Measurements from ENCODE around the gene PDLIM1. TPM values are rescaled to one million over a fixed set of nuclear protein-coding genes. Genes with fewer than 3 reads are reported as not detected.

The PDLIM1 gene
- total and polyA plus RNA-seq, 10 of the 15 experiments (the other 5 are each of a cell fraction or from before 2014, with no cell fraction given), result 95.7 to 714 (median 309) TPM

DNA sequence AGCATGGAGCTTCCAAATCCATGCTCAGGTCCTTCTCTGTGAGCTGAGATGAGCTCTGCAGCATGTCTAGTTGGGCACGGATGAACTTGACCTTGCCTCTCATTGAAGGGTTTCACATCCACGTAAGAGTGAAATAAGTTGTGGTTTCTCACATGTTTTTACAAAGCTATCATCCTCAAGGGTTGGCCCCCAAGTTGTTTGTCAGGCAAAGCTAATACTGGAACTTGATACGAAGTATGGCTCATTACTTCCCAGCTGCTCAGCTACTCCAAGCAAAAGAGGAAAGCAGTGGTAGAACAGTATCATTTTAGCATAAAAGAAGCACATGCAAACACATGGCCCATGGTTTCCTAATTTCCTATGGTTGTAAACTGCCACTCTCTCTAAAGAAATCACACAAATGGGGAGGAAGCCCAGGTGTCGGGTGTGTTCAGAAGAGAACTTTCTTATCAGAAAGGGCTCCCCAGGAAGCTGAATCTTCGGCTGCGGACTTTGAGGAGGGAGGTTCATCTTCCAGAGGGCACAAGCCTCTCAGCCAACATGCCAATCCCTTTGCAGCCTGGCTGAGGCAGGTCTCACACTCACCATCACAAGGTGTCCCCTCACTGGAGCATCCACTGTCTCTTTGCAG lies 45.3 kb downstream of the PDLIM1 start (continued):
- TF ChIP-seq, protein P1, sequence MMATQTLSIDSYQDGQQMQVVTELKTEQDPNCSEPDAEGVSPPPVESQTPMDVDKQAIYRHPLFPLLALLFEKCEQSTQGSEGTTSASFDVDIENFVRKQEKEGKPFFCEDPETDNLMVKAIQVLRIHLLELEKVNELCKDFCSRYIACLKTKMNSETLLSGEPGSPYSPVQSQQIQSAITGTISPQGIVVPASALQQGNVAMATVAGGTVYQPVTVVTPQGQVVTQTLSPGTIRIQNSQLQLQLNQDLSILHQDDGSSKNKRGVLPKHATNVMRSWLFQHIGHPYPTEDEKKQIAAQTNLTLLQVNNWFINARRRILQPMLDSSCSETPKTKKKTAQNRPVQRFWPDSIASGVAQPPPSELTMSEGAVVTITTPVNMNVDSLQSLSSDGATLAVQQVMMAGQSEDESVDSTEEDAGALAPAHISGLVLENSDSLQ (IDR thresholded peaks at IDR 0.05), result no peak
- TF ChIP-seq YY1 (IDR thresholded peaks at IDR 0.05; ENCODE audit: low read depth, low read length), result no peak
- peak; percentile 53 for TF ChIP-seq ATF7 (IDR thresholded peaks at IDR 0.05; ENCODE audit: low read depth)
- TF ChIP-seq, protein P2, sequence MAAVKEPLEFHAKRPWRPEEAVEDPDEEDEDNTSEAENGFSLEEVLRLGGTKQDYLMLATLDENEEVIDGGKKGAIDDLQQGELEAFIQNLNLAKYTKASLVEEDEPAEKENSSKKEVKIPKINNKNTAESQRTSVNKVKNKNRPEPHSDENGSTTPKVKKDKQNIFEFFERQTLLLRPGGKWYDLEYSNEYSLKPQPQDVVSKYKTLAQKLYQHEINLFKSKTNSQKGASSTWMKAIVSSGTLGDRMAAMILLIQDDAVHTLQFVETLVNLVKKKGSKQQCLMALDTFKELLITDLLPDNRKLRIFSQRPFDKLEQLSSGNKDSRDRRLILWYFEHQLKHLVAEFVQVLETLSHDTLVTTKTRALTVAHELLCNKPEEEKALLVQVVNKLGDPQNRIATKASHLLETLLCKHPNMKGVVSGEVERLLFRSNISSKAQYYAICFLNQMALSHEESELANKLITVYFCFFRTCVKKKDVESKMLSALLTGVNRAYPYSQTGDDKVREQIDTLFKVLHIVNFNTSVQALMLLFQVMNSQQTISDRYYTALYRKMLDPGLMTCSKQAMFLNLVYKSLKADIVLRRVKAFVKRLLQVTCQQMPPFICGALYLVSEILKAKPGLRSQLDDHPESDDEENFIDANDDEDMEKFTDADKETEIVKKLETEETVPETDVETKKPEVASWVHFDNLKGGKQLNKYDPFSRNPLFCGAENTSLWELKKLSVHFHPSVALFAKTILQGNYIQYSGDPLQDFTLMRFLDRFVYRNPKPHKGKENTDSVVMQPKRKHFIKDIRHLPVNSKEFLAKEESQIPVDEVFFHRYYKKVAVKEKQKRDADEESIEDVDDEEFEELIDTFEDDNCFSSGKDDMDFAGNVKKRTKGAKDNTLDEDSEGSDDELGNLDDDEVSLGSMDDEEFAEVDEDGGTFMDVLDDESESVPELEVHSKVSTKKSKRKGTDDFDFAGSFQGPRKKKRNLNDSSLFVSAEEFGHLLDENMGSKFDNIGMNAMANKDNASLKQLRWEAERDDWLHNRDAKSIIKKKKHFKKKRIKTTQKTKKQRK (IDR thresholded peaks at IDR 0.05; ENCODE audit: low read depth, low read length), result no peak
- peak in 1 of 2 experiments; percentile 50; a peak in 1 of 4 replicates for TF ChIP-seq ETV6 (conservative IDR thresholded peaks at IDR 0.05 in 1 of 2, IDR thresholded peaks at IDR 0.05 in 1 of 2; ENCODE audit: borderline replicate concordance in 1 of 2, low read depth in 1 of 2)
- peak; percentile 65 to 68; a peak in 3 of 4 replicates for TF ChIP-seq EP300 (IDR thresholded peaks at IDR 0.05; ENCODE audit: borderline replicate concordance in 1 of 2, control insufficient read depth in 1 of 2, low read depth in 2 of 2, low read length in 2 of 2)
- no peak for TF ChIP-seq TARDBP (IDR thresholded peaks at IDR 0.05; ENCODE audit: borderline replicate concordance)
- TF ChIP-seq MXI1 (IDR thresholded peaks at IDR 0.05; ENCODE audit: low read depth, low read length), result peak; percentile 74
- TF ChIP-seq ESRRA (IDR thresholded peaks at IDR 0.05; ENCODE audit: low read length), result peak; percentile 93
- TF ChIP-seq NFYB (IDR thresholded peaks at IDR 0.05; ENCODE audit: insufficient read depth, low read depth, low read length), result 0 out of 2 replicates have a peak, but pooled peaks have one; percentile 32

All from GM12878 (cell line).